ENCODE measurements around the gene CHST11. TPM values are rescaled to one million over a fixed set of nuclear protein-coding genes. Genes with fewer than 3 reads are reported as not detected.

Gene CHST11
- total and polyA plus RNA-seq, 10 of the 15 experiments (the other 5 are each of a cell fraction or from before 2014, with no cell fraction given): 1.9 to 38.1 (median 17.2) TPM

GRCh38 chr12:104704224-104704779, 247.6 kb downstream of the CHST11 start:
- H3K27ac ChIP-seq (ENCODE audit: control insufficient read depth, insufficient read depth): no peak overlapping the region
- peaks cover 0 to 9% of the 10 kb centered on the region in 2 experiments; a peak in 2 of 4 replicates for H3K36me3 ChIP-seq (ENCODE audit: control insufficient read depth in 2 of 2, insufficient read depth in 2 of 2, low read length in 1 of 2)
- RAD21 ChIA-PET (ENCODE audit: unreplicated experiment): no interaction called here
- CTCF ChIA-PET: interaction anchor here (1.5 kb wide), 1 partner anchor 10 kb away, joined by 4 read pairs; no protein-coding TSS in a partner anchor
- TF ChIP-seq ESRRA (IDR thresholded peaks at IDR 0.05; ENCODE audit: low read length) (no peak), JUNB (IDR thresholded peaks at IDR 0.05) (no peak), REST (IDR thresholded peaks at IDR 0.05; ENCODE audit: low read depth, low read length) (no peak), BCL11A (IDR thresholded peaks at IDR 0.05; ENCODE audit: low read depth, low read length) (no peak), ZBTB4 (CRISPR knock-in tag; IDR thresholded peaks at IDR 0.05) (no peak), BCL3 (IDR thresholded peaks at IDR 0.05; ENCODE audit: borderline replicate concordance, insufficient read depth, low read depth, low read length, poor library complexity, severe bottlenecking) (no peak), ZZZ3 (IDR thresholded peaks at IDR 0.05; ENCODE audit: control insufficient read depth, insufficient read length, low read depth) (no peak), KLF5 (IDR thresholded peaks at IDR 0.05; ENCODE audit: partially characterized antibody) (no peak), TAF1 (IDR thresholded peaks at IDR 0.05; ENCODE audit: borderline replicate concordance, low read depth, low read length) (no peak), CBX3 (IDR thresholded peaks at IDR 0.05; ENCODE audit: borderline replicate concordance, low read depth) (no peak)
- SMC1A ChIA-PET (ENCODE audit: uncharacterized antibody, unreplicated experiment): interaction anchor here (1.4 kb wide), 1 partner anchor 16 kb away, joined by 5 read pairs; no protein-coding TSS in a partner anchor
- POLR2A ChIA-PET: interaction anchor here (0.5 kb wide), 1 partner anchor 462 kb away, joined by 7 read pairs; no protein-coding TSS in a partner anchor
- H3K79me2 ChIP-seq (ENCODE audit: control insufficient read depth, insufficient read depth, low read length): peaks cover 3% of the 10 kb centered on the region; the same call in 1 of the 2 replicates
- in situ Hi-C loops (cut with MboI): no loop called here
- no peak overlapping the region for H3K4me2 ChIP-seq (ENCODE audit: control insufficient read depth, insufficient read depth)
- H3K9me3 ChIP-seq (replicated peaks; ENCODE audit: control insufficient read depth, insufficient read depth, low read length): no peaks in the 10 kb centered on the region
- intact Hi-C loops (cut with micrococcal nuclease; ENCODE audit: unreplicated experiment): no loop called here
- no TSS peak for BruUV-seq (replicated peaks)
- no peaks in the 10 kb centered on the region for H3K4me1 ChIP-seq (ENCODE audit: control insufficient read depth, insufficient read depth, low read length)
- no peak overlapping the region for H3K9ac ChIP-seq (ENCODE audit: control insufficient read depth, insufficient read depth, low read length)
- FAIRE-seq (no peak), DNase-seq (ENCODE audit: low read depth, low spot score) (no peak), ATAC-seq (no peak)
- WGBS (ENCODE audit: insufficient coverage, insufficient replicate concordance, low lambda C conversion rate, missing lambda C conversion rate): 90% methylated on average over 7 of the region's 7 CpGs
- H4K20me1 ChIP-seq (ENCODE audit: control insufficient read depth, insufficient read depth): no peaks in the 10 kb centered on the region
- H3K27me3 ChIP-seq (replicated peaks in 1 of 2; ENCODE audit: control insufficient read depth in 2 of 2, insufficient read depth in 2 of 2, low read length in 1 of 2): no peaks in the 10 kb centered on the region
- no peak overlapping the region for H3K4me3 ChIP-seq
- no peak overlapping the region for H2AFZ ChIP-seq (ENCODE audit: control insufficient read depth, low read depth, low read length)
